HG02973 (cell line): ENCODE measurements around the gene NKPD1.
"Not testable (repeated sequence)": the region's sequence is repeated elsewhere in the genome, so short reads cannot be mapped to it uniquely, and the experiment has no call there.

Source experiments
- ATAC-seq: cut with Tn5 transposase; IDR thresholded peaks from one replicate; pipeline ENCODE4 v1.9.1; 2021; ENCODE audit warnings: moderate library complexity; ENCODE audit not compliant: unreplicated experiment

Gene NKPD1

GRCh38 chr19:45119582-45119981 is 41.2 kb downstream of the NKPD1 start:
- no peak for ATAC-seq

GRCh38 chr19:45118591-45119355 is 42.0 kb downstream of the NKPD1 start:
- ATAC-seq: not testable (repeated sequence)

- no peak for ATAC-seq
These were observed 42.7 kb downstream of the NKPD1 start for GRCh38 chr19:45118106-45118505.

GRCh38 chr19:45117671-45118070 is 43.1 kb downstream of the NKPD1 start:
- ATAC-seq: no peak

GRCh38 chr19:45117167-45117594 is 43.6 kb downstream of the NKPD1 start:
- ATAC-seq: no peak

GRCh38 chr19:45115809-45116615 is 44.8 kb downstream of the NKPD1 start:
- no peak for ATAC-seq

- ATAC-seq: no peak
These were observed 46.7 kb downstream of the NKPD1 start for GRCh38 chr19:45114116-45114515.

- ATAC-seq: no peak
These were observed 47.2 kb downstream of the NKPD1 start for GRCh38 chr19:45113628-45114027.

GRCh38 chr19:45112111-45112827 is 48.5 kb downstream of the NKPD1 start:
- ATAC-seq: no peak
